Measurements from ENCODE around the gene CD44.

The CD44 gene

GRCh38 chr11:35141071-35141470 is 2.1 kb downstream of the CD44 start:
- no peak for FAIRE-seq

GRCh38 chr11:35141571-35141971 is 2.6 kb downstream of the CD44 start:
- FAIRE-seq = no peak

- no peak for FAIRE-seq
Observed at GRCh38 chr11:35142481-35143075, 3.6 kb downstream of the CD44 start.

- FAIRE-seq = no peak
Observed at GRCh38 chr11:35143297-35144135, 4.5 kb downstream of the CD44 start.

GRCh38 chr11:35144136-35144741 is 5.3 kb downstream of the CD44 start:
- no peak for FAIRE-seq

- no peak for FAIRE-seq
Observed at GRCh38 chr11:35144806-35145205, 5.8 kb downstream of the CD44 start.

- no peak for FAIRE-seq
Observed at GRCh38 chr11:35145271-35145670, 6.3 kb downstream of the CD44 start.

GRCh38 chr11:35146074-35146521 is 7.1 kb downstream of the CD44 start:
- no peak for FAIRE-seq

- no peak for FAIRE-seq
Observed at GRCh38 chr11:35146711-35147110, 7.7 kb downstream of the CD44 start.

- FAIRE-seq = no peak
Observed at GRCh38 chr11:35147235-35147634, 8.3 kb downstream of the CD44 start.

GRCh38 chr11:35148163-35148837 is 9.3 kb downstream of the CD44 start:
- no peak for FAIRE-seq

- FAIRE-seq = no peak
Observed at GRCh38 chr11:35150454-35150853, 11.5 kb downstream of the CD44 start.

GRCh38 chr11:35151241-35151640 is 12.3 kb downstream of the CD44 start:
- no peak for FAIRE-seq

- FAIRE-seq = no peak
Observed at GRCh38 chr11:35151683-35152280, 12.8 kb downstream of the CD44 start.

- FAIRE-seq = no peak
Observed at GRCh38 chr11:35152575-35152974, 13.6 kb downstream of the CD44 start.

GRCh38 chr11:35153280-35153679 is 14.3 kb downstream of the CD44 start:
- no peak for FAIRE-seq

GRCh38 chr11:35154952-35155351 is 16.0 kb downstream of the CD44 start:
- FAIRE-seq = no peak

GRCh38 chr11:35155677-35156076 is 16.7 kb downstream of the CD44 start:
- no peak for FAIRE-seq

GRCh38 chr11:35157814-35158700 is 19.1 kb downstream of the CD44 start:
- no peak for FAIRE-seq

- FAIRE-seq = no peak
Observed at GRCh38 chr11:35158701-35159510, 19.9 kb downstream of the CD44 start.

GRCh38 chr11:35160246-35160824 is 21.4 kb downstream of the CD44 start:
- no peak for FAIRE-seq

Data from G401.6 (cell line).